ENCODE measurements around the gene SPRED2. TPM values are rescaled to one million over a fixed set of nuclear protein-coding genes. Genes with fewer than 3 reads are reported as not detected.

SPRED2 gene
- 1 to 10 TPM; 6.1 to 8.9 TPM for total RNA-seq

- ChIA-PET POLR2A (interaction anchor here (0.6 to 1.1 kb wide), 3 partner anchors 15 to 132 kb away, joined by 3 to 7 read pairs (median 3); no protein-coding TSS in a partner anchor), CTCF (no interaction called here)
- Mint-ChIP-seq H3K4me1 (ENCODE audit: low read depth) (peaks cover 13% of the 10 kb centered on the region), H3K27ac (peak within 1 kb of the TSS; percentile 74), H3K9me3 (no peaks in the 10 kb centered on the region), H3K36me3 (no peaks in the 10 kb centered on the region), H3K4me3 (peak within 1 kb of the TSS; percentile 88), H3K27me3 (peaks cover 22% of the 10 kb centered on the region)
- peak; percentile 86 for DNase-seq
- intact Hi-C loops (cut with micrococcal nuclease), result loop anchor here (1.0 to 5.0 kb wide), 4 partner anchors 131 to 445 kb away; partner anchors contain the start of genes ACTR2, RAB1A and SLC1A4
Observed at GRCh38 chr2:65432227-65433190, at the start of gene SPRED2. Gene SPRED2 (minus strand): TSS chr2:65432599. CDS start chr2:65431987, 612 bp downstream.

GRCh38 chr2:65481961-65482360 lies 49.6 kb upstream of the SPRED2 start:
- Mint-ChIP-seq H3K4me3 (no peak overlapping the region), H3K9me3 (no peaks in the 10 kb centered on the region), H3K4me1 (ENCODE audit: low read depth) (no peaks in the 10 kb centered on the region), H3K27me3 (peaks cover 14% of the 10 kb centered on the region), H3K36me3 (no peaks in the 10 kb centered on the region), H3K27ac (no peak overlapping the region)
- no peak for DNase-seq
- ChIA-PET POLR2A (no interaction called here), CTCF (no interaction called here)
- intact Hi-C loops (cut with micrococcal nuclease), result no loop called here

GRCh38 chr2:65479524-65479923 lies 47.1 kb upstream of the SPRED2 start:
- H3K4me3 Mint-ChIP-seq, result no peak overlapping the region
- H3K27me3 Mint-ChIP-seq, result peaks cover 17% of the 10 kb centered on the region
- no peak for DNase-seq
- no peak overlapping the region for H3K27ac Mint-ChIP-seq
- no peaks in the 10 kb centered on the region for H3K36me3 Mint-ChIP-seq
- ChIA-PET POLR2A (no interaction called here), CTCF (no interaction called here)
- peaks cover 9% of the 10 kb centered on the region for H3K9me3 Mint-ChIP-seq
- H3K4me1 Mint-ChIP-seq (ENCODE audit: low read depth), result no peaks in the 10 kb centered on the region
- intact Hi-C loops (cut with micrococcal nuclease), result no loop called here

GRCh38 chr2:65478498-65479135 lies 46.2 kb upstream of the SPRED2 start:
- no peak overlapping the region for H3K4me3 Mint-ChIP-seq
- H3K4me1 Mint-ChIP-seq (ENCODE audit: low read depth), result no peaks in the 10 kb centered on the region

GRCh38 chr2:65477590-65477989 lies 45.2 kb upstream of the SPRED2 start:
- POLR2A ChIA-PET, result no interaction called here
- H3K4me1 Mint-ChIP-seq (ENCODE audit: low read depth), result no peaks in the 10 kb centered on the region
- H3K9me3 Mint-ChIP-seq, result peaks cover 15% of the 10 kb centered on the region
- no peak overlapping the region for H3K27ac Mint-ChIP-seq
- H3K4me3 Mint-ChIP-seq, result no peak overlapping the region
- H3K36me3 Mint-ChIP-seq, result no peaks in the 10 kb centered on the region
- intact Hi-C loops (cut with micrococcal nuclease), result no loop called here
- no peak for DNase-seq
- peaks cover 8% of the 10 kb centered on the region for H3K27me3 Mint-ChIP-seq
- CTCF ChIA-PET, result no interaction called here

More at GRCh38 chr2:65478498-65479135, 46.2 kb upstream of the SPRED2 start:
- ChIA-PET CTCF (no interaction called here), POLR2A (no interaction called here)
- H3K36me3 Mint-ChIP-seq, result no peaks in the 10 kb centered on the region
- intact Hi-C loops (cut with micrococcal nuclease), result no loop called here
- peaks cover 15% of the 10 kb centered on the region for H3K9me3 Mint-ChIP-seq
- peaks cover 12% of the 10 kb centered on the region for H3K27me3 Mint-ChIP-seq
- no peak overlapping the region for H3K27ac Mint-ChIP-seq
- no peak for DNase-seq

- POLR2A ChIA-PET, result no interaction called here
- no peaks in the 10 kb centered on the region for H3K4me1 Mint-ChIP-seq (ENCODE audit: low read depth)
- peaks cover 8% of the 10 kb centered on the region for H3K27me3 Mint-ChIP-seq
- intact Hi-C loops (cut with micrococcal nuclease), result no loop called here
- CTCF ChIA-PET, result interaction anchor here (0.5 kb wide), 1 partner anchor 71 kb away, joined by 3 read pairs; no protein-coding TSS in a partner anchor
- DNase-seq, result no peak
- no peak overlapping the region for H3K27ac Mint-ChIP-seq
- H3K36me3 Mint-ChIP-seq, result no peaks in the 10 kb centered on the region
- H3K9me3 Mint-ChIP-seq, result peaks cover 15% of the 10 kb centered on the region
- no peak overlapping the region for H3K4me3 Mint-ChIP-seq
Observed at GRCh38 chr2:65476778-65477177, 44.4 kb upstream of the SPRED2 start.

- CTCF ChIA-PET, result no interaction called here
Observed at GRCh38 chr2:65475000-65475399, 42.6 kb upstream of the SPRED2 start.

GRCh38 chr2:65473045-65473444 lies 40.6 kb upstream of the SPRED2 start:
- Mint-ChIP-seq H3K9me3 (peaks cover 15% of the 10 kb centered on the region), H3K36me3 (no peaks in the 10 kb centered on the region), H3K4me3 (no peak overlapping the region), H3K4me1 (ENCODE audit: low read depth) (no peaks in the 10 kb centered on the region), H3K27me3 (peaks cover 3% of the 10 kb centered on the region), H3K27ac (no peak overlapping the region)
- ChIA-PET POLR2A (no interaction called here), CTCF (interaction anchor here (1.1 kb wide), 1 partner anchor 101 kb away, joined by 3 read pairs; no protein-coding TSS in a partner anchor)
- DNase-seq, result no peak
- intact Hi-C loops (cut with micrococcal nuclease), result no loop called here

More at GRCh38 chr2:65475000-65475399, 42.6 kb upstream of the SPRED2 start:
- H3K9me3 Mint-ChIP-seq, result peaks cover 15% of the 10 kb centered on the region
- intact Hi-C loops (cut with micrococcal nuclease), result no loop called here
- H3K27ac Mint-ChIP-seq, result no peak overlapping the region
- H3K27me3 Mint-ChIP-seq, result peaks cover 6% of the 10 kb centered on the region
- no peak for DNase-seq
- H3K4me3 Mint-ChIP-seq, result no peak overlapping the region
- no peaks in the 10 kb centered on the region for H3K36me3 Mint-ChIP-seq
- H3K4me1 Mint-ChIP-seq (ENCODE audit: low read depth), result no peaks in the 10 kb centered on the region
- POLR2A ChIA-PET, result no interaction called here

GRCh38 chr2:65471409-65471808 lies 39.0 kb upstream of the SPRED2 start:
- ChIA-PET POLR2A (no interaction called here), CTCF (no interaction called here)
- Mint-ChIP-seq H3K27ac (no peak overlapping the region), H3K4me3 (no peak overlapping the region), H3K27me3 (peaks cover 3% of the 10 kb centered on the region), H3K4me1 (ENCODE audit: low read depth) (no peaks in the 10 kb centered on the region), H3K36me3 (no peaks in the 10 kb centered on the region), H3K9me3 (peaks cover 15% of the 10 kb centered on the region)
- DNase-seq, result no peak
- intact Hi-C loops (cut with micrococcal nuclease), result no loop called here

GRCh38 chr2:65466551-65466950 lies 34.2 kb upstream of the SPRED2 start:
- ChIA-PET CTCF (no interaction called here), POLR2A (no interaction called here)
- Mint-ChIP-seq H3K9me3 (no peaks in the 10 kb centered on the region), H3K4me1 (ENCODE audit: low read depth) (no peaks in the 10 kb centered on the region), H3K27me3 (peaks cover 2% of the 10 kb centered on the region), H3K27ac (no peak overlapping the region), H3K4me3 (no peak overlapping the region), H3K36me3 (no peaks in the 10 kb centered on the region)
- DNase-seq, result no peak
- intact Hi-C loops (cut with micrococcal nuclease), result no loop called here

GRCh38 chr2:65465857-65466256 lies 33.5 kb upstream of the SPRED2 start:
- Mint-ChIP-seq H3K9me3 (no peaks in the 10 kb centered on the region), H3K4me3 (no peak overlapping the region), H3K36me3 (no peaks in the 10 kb centered on the region), H3K4me1 (ENCODE audit: low read depth) (no peaks in the 10 kb centered on the region), H3K27me3 (peaks cover 8% of the 10 kb centered on the region), H3K27ac (no peak overlapping the region)
- ChIA-PET CTCF (no interaction called here), POLR2A (no interaction called here)
- no peak for DNase-seq
- intact Hi-C loops (cut with micrococcal nuclease), result no loop called here

- intact Hi-C loops (cut with micrococcal nuclease), result no loop called here
- Mint-ChIP-seq H3K27me3 (peaks cover 10% of the 10 kb centered on the region), H3K36me3 (no peaks in the 10 kb centered on the region), H3K4me1 (ENCODE audit: low read depth) (no peaks in the 10 kb centered on the region), H3K4me3 (no peak overlapping the region), H3K27ac (no peak overlapping the region), H3K9me3 (no peaks in the 10 kb centered on the region)
- CTCF ChIA-PET, result no interaction called here
- no peak for DNase-seq
- POLR2A ChIA-PET, result no interaction called here
Observed at GRCh38 chr2:65465124-65465523, 32.7 kb upstream of the SPRED2 start.
